Muscle layer of colon (tissue), 2 donors: Measurements from ENCODE around the gene ZNF862.

Experiments
- H3K27ac ChIP-seq: one replicate; pipeline ENCODE4 v1.7.0; 2013; ENCODE audit warnings: low read depth, mild to moderate bottlenecking, low read length, moderate library complexity
- H3K27me3 ChIP-seq, 2 donors: one replicate each; pipeline ENCODE4 v1.7.0; 2013; ENCODE audit warnings: low read length in 2 of 2, mild to moderate bottlenecking in 2 of 2; ENCODE audit not compliant: insufficient read depth in 2 of 2, control insufficient read depth in 1 of 2
- H3K36me3 ChIP-seq: one replicate; pipeline ENCODE4 v1.7.0; 2013; ENCODE audit warnings: mild to moderate bottlenecking, low read length; ENCODE audit not compliant: insufficient read depth
- H3K4me1 ChIP-seq: one replicate; pipeline ENCODE4 v1.7.0; 2013; ENCODE audit warnings: mild to moderate bottlenecking, low read length; ENCODE audit not compliant: insufficient read depth
- H3K4me3 ChIP-seq, 2 donors: one replicate each; pipeline ENCODE4 v1.7.0; 2013; ENCODE audit warnings: low read length in 2 of 2, low read depth in 1 of 2, mild to moderate bottlenecking in 1 of 2, moderate library complexity in 1 of 2
- H3K9ac ChIP-seq: one replicate; pipeline ENCODE4 v1.7.0; 2013; ENCODE audit warnings: low read length
- H3K9me3 ChIP-seq: one replicate; pipeline ENCODE4 v1.7.0; 2013; ENCODE audit warnings: mild to moderate bottlenecking, low read length
- donor health status: abdominal sarcoma.
- donor health status: Adenocarcinoma of cecum.

The ZNF862 gene

GRCh38 chr7:149811831-149812490, 26.2 kb upstream of the ZNF862 start:
- Histone ChIP-seq H3K27ac (no peak overlapping the region), H3K36me3 (no peaks in the 10 kb centered on the region), H3K27me3 (no peaks in the 10 kb centered on the region), H3K4me1 (no peaks in the 10 kb centered on the region), H3K9ac (no peak overlapping the region), H3K4me3 (no peak overlapping the region), H3K9me3 (no peaks in the 10 kb centered on the region)

GRCh38 chr7:149813254-149814035, 24.7 kb upstream of the ZNF862 start:
- Histone ChIP-seq H3K27me3 (no peaks in the 10 kb centered on the region), H3K9me3 (no peaks in the 10 kb centered on the region), H3K4me3 (no peak overlapping the region), H3K36me3 (no peaks in the 10 kb centered on the region), H3K4me1 (no peaks in the 10 kb centered on the region), H3K27ac (no peak overlapping the region), H3K9ac (no peak overlapping the region)

GRCh38 chr7:149814494-149814893, 23.7 kb upstream of the ZNF862 start:
- Histone ChIP-seq H3K4me1 (no peaks in the 10 kb centered on the region), H3K27ac (no peak overlapping the region), H3K4me3 (no peak overlapping the region), H3K36me3 (no peaks in the 10 kb centered on the region), H3K9me3 (no peaks in the 10 kb centered on the region), H3K27me3 (no peaks in the 10 kb centered on the region), H3K9ac (no peak overlapping the region)

GRCh38 chr7:149815121-149815520, 23.1 kb upstream of the ZNF862 start:
- Histone ChIP-seq H3K9ac (no peak overlapping the region), H3K27ac (no peak overlapping the region), H3K4me1 (no peaks in the 10 kb centered on the region), H3K9me3 (no peaks in the 10 kb centered on the region), H3K27me3 (no peaks in the 10 kb centered on the region), H3K36me3 (no peaks in the 10 kb centered on the region), H3K4me3 (no peak overlapping the region)

GRCh38 chr7:149815661-149816266, 22.4 kb upstream of the ZNF862 start:
- no peaks in the 10 kb centered on the region for H3K4me1 ChIP-seq
- no peak overlapping the region for H3K27ac ChIP-seq
- H3K9ac ChIP-seq = no peak overlapping the region
- no peaks in the 10 kb centered on the region for H3K36me3 ChIP-seq
- no peaks in the 10 kb centered on the region for H3K27me3 ChIP-seq
- no peak overlapping the region for H3K4me3 ChIP-seq
- no peaks in the 10 kb centered on the region for H3K9me3 ChIP-seq

- Histone ChIP-seq H3K4me3 (no peak overlapping the region), H3K4me1 (no peaks in the 10 kb centered on the region), H3K27me3 (no peaks in the 10 kb centered on the region), H3K9ac (no peak overlapping the region), H3K9me3 (no peaks in the 10 kb centered on the region), H3K36me3 (no peaks in the 10 kb centered on the region), H3K27ac (no peak overlapping the region)
Observed at GRCh38 chr7:149816267-149816751, 21.9 kb upstream of the ZNF862 start.

- no peaks in the 10 kb centered on the region for H3K9me3 ChIP-seq
- H3K36me3 ChIP-seq = no peaks in the 10 kb centered on the region
- no peak overlapping the region for H3K9ac ChIP-seq
- no peaks in the 10 kb centered on the region for H3K27me3 ChIP-seq
- no peak overlapping the region for H3K27ac ChIP-seq
- H3K4me1 ChIP-seq = no peaks in the 10 kb centered on the region
- no peak overlapping the region for H3K4me3 ChIP-seq
Observed at GRCh38 chr7:149816794-149817193, 21.4 kb upstream of the ZNF862 start.

- H3K4me3 ChIP-seq = no peak overlapping the region
- H3K27ac ChIP-seq = no peak overlapping the region
- H3K9me3 ChIP-seq = no peaks in the 10 kb centered on the region
- H3K4me1 ChIP-seq = no peaks in the 10 kb centered on the region
- no peak overlapping the region for H3K9ac ChIP-seq
- H3K27me3 ChIP-seq = no peaks in the 10 kb centered on the region
- H3K36me3 ChIP-seq = no peaks in the 10 kb centered on the region
Observed at GRCh38 chr7:149817301-149817771, 20.8 kb upstream of the ZNF862 start.

- Histone ChIP-seq H3K36me3 (no peaks in the 10 kb centered on the region), H3K4me3 (no peak overlapping the region), H3K9ac (no peak overlapping the region), H3K27me3 (no peaks in the 10 kb centered on the region), H3K27ac (no peak overlapping the region), H3K4me1 (no peaks in the 10 kb centered on the region), H3K9me3 (no peaks in the 10 kb centered on the region)
Observed at GRCh38 chr7:149817836-149818535, 20.2 kb upstream of the ZNF862 start.

GRCh38 chr7:149818536-149818840, 19.7 kb upstream of the ZNF862 start:
- no peaks in the 10 kb centered on the region for H3K27me3 ChIP-seq

More at GRCh38 chr7:149818536-149818840, 19.7 kb upstream of the ZNF862 start:
- Histone ChIP-seq H3K27ac (no peak overlapping the region), H3K4me1 (no peaks in the 10 kb centered on the region), H3K9me3 (no peaks in the 10 kb centered on the region), H3K4me3 (no peak overlapping the region), H3K9ac (no peak overlapping the region), H3K36me3 (no peaks in the 10 kb centered on the region)
